Measurements from ENCODE around the gene PHLDB1.

DNA sequence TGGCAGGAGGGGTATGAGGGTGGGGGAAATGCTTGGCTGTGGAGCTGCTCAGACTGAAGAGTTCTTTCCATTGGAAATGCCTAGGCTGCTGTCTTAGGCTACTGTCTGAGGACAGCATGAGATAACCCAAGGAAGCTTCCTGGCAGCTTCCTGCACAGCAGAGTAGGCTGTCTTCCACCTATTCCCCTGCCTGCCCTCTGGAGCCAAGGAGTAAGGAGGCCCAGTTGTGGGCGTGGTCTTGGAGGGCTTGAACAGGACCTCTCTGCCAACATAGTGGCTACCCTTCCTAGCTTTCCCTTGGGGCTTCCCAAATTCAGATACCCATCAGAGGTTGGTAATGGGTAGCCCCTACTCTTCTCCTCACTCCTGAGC, 25.9 kb downstream of the PHLDB1 start:
- TF ChIP-seq, protein P1, sequence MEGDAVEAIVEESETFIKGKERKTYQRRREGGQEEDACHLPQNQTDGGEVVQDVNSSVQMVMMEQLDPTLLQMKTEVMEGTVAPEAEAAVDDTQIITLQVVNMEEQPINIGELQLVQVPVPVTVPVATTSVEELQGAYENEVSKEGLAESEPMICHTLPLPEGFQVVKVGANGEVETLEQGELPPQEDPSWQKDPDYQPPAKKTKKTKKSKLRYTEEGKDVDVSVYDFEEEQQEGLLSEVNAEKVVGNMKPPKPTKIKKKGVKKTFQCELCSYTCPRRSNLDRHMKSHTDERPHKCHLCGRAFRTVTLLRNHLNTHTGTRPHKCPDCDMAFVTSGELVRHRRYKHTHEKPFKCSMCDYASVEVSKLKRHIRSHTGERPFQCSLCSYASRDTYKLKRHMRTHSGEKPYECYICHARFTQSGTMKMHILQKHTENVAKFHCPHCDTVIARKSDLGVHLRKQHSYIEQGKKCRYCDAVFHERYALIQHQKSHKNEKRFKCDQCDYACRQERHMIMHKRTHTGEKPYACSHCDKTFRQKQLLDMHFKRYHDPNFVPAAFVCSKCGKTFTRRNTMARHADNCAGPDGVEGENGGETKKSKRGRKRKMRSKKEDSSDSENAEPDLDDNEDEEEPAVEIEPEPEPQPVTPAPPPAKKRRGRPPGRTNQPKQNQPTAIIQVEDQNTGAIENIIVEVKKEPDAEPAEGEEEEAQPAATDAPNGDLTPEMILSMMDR (IDR thresholded peaks at IDR 0.05): no peak
- no peak for TF ChIP-seq POLR2AphosphoS5 (IDR thresholded peaks at IDR 0.05)

Data from breast epithelium (tissue), 3 donors.